Measurements from ENCODE around the gene DLGAP1.
A peak's percentile ranks its signal among the peaks of the same experiment; 100 is the strongest.

DLGAP1 gene

DNA sequence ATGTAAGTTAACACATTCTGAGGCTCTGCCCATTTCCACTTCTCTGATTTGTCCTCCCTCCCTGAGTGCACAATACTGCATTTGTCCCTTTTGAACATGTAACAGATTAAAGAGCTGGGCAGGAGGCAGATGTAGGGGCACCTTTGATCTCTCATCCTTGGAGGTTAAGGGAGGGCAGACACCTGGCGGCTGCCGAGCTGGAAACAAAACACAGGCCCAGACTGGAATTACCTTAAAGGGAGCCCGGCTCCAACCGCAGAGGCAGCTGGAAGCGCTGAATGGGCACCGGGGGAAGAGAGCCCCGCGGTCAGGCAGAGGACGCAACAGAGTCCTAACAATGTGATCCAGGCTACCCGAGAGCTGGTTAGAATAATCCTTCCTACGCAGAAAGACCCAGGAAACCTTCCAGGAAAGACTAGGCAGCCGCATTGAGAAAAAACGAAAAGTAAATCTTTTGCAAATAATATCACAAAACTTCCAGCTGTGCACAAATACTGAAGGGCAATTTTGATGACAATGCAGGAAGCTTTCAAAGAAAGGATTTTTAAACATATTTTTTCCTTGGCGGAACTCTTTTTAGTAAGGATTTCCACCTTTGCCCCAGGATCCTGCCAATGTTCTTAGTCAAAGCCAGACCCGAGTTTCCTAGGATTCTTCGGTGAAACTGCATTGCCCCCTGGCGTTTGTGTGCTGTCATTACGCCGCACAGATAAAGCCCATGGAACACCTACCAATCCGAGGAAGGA lies 789.2 kb downstream of the DLGAP1 start:
- H3K18ac ChIP-seq (ENCODE audit: low read length), result no peak overlapping the region
- no peaks in the 10 kb centered on the region for H3K36me3 ChIP-seq (replicated peaks in 1 of 2; ENCODE audit: control insufficient read depth in 2 of 2, insufficient read depth in 2 of 2, low read length in 2 of 2)
- peaks cover 0 to 20% of the 10 kb centered on the region in 2 donors for H3K4me1 ChIP-seq (ENCODE audit: control insufficient read depth in 2 of 2, insufficient read depth in 1 of 2, low read depth in 1 of 2, low read length in 2 of 2)
- WGBS, 2 donors (ENCODE audit: extremely low coverage in 2 of 2, insufficient read length in 2 of 2, insufficient replicate concordance in 1 of 2), result no CpG with 5 or more reads among the region's 20 CpGs
- H3K9me3 ChIP-seq (replicated peaks in 1 of 2; ENCODE audit: control insufficient read depth in 2 of 2, insufficient read depth in 1 of 2, low read depth in 1 of 2, low read length in 2 of 2), result peaks cover 0 to 1% of the 10 kb centered on the region in 2 donors
- H2BK12ac ChIP-seq (ENCODE audit: low read length), result no peak overlapping the region
- peak overlapping the region; percentile 72 for H2AFZ ChIP-seq (ENCODE audit: low read length)
- H3K4me3 ChIP-seq (ENCODE audit: low read length in 2 of 2), result peak overlapping the region in 1 of 2 donors; percentile 19
- H4K91ac ChIP-seq (ENCODE audit: low read depth, low read length, poor library complexity), result no peak overlapping the region
- no peaks in the 10 kb centered on the region for H3K27me3 ChIP-seq (ENCODE audit: control insufficient read depth in 3 of 3, insufficient read depth in 3 of 3, low read depth in 1 of 3, low read length in 3 of 3)
- H3K79me1 ChIP-seq (ENCODE audit: low read depth, low read length), result no peaks in the 10 kb centered on the region
- H3K4ac ChIP-seq (ENCODE audit: low read length), result no peak overlapping the region
- DNase-seq (ENCODE audit: low spot score), result peak; percentile 89
- no peak overlapping the region for H4K8ac ChIP-seq (ENCODE audit: low read depth, low read length)
- H2AK5ac ChIP-seq (ENCODE audit: low read depth, low read length), result no peak overlapping the region
- no peak overlapping the region for H3K9ac ChIP-seq (ENCODE audit: low read depth, low read length, poor library complexity)
- H2BK15ac ChIP-seq (ENCODE audit: low read length), result no peak overlapping the region
- no peak overlapping the region for H2BK5ac ChIP-seq (ENCODE audit: low read length)
- H3K14ac ChIP-seq (ENCODE audit: low read length), result no peak overlapping the region
- peak overlapping the region; percentile 37 for H3K4me2 ChIP-seq (ENCODE audit: insufficient read depth, low read length, poor library complexity, severe bottlenecking)
- no peak overlapping the region for H3K23ac ChIP-seq (ENCODE audit: low read depth, low read length, poor library complexity)
- H2BK120ac ChIP-seq (ENCODE audit: low read depth, low read length), result no peak overlapping the region
- H3K27ac ChIP-seq (replicated peaks; ENCODE audit: low read length), result peak overlapping the region; percentile 80

- no CpG with 5 or more reads among the region's 3 CpGs for WGBS, 2 donors (ENCODE audit: extremely low coverage in 2 of 2, insufficient read length in 2 of 2, insufficient replicate concordance in 1 of 2)
- peak overlapping the region; percentile 59 for H2AFZ ChIP-seq (ENCODE audit: low read length)
- H3K23ac ChIP-seq (ENCODE audit: low read depth, low read length, poor library complexity), result no peak overlapping the region
- H3K79me1 ChIP-seq (ENCODE audit: low read depth, low read length), result no peaks in the 10 kb centered on the region
- no peaks in the 10 kb centered on the region for H3K36me3 ChIP-seq (replicated peaks in 1 of 2; ENCODE audit: control insufficient read depth in 2 of 2, insufficient read depth in 2 of 2, low read length in 2 of 2)
- H3K18ac ChIP-seq (ENCODE audit: low read length), result no peak overlapping the region
- H3K27me3 ChIP-seq (ENCODE audit: control insufficient read depth in 3 of 3, insufficient read depth in 3 of 3, low read depth in 1 of 3, low read length in 3 of 3), result no peaks in the 10 kb centered on the region
- peaks cover 0 to 1% of the 10 kb centered on the region in 2 donors for H3K9me3 ChIP-seq (replicated peaks in 1 of 2; ENCODE audit: control insufficient read depth in 2 of 2, insufficient read depth in 1 of 2, low read depth in 1 of 2, low read length in 2 of 2)
- no peak for DNase-seq (ENCODE audit: low spot score)
- H2BK12ac ChIP-seq (ENCODE audit: low read length), result no peak overlapping the region
- no peak overlapping the region for H2AK5ac ChIP-seq (ENCODE audit: low read depth, low read length)
- no peak overlapping the region for H2BK5ac ChIP-seq (ENCODE audit: low read length)
- H4K8ac ChIP-seq (ENCODE audit: low read depth, low read length), result no peak overlapping the region
- H3K4me3 ChIP-seq (ENCODE audit: low read length in 2 of 2), result no peak overlapping the region
- peak overlapping the region; percentile 66 for H3K27ac ChIP-seq (replicated peaks; ENCODE audit: low read length)
- H2BK15ac ChIP-seq (ENCODE audit: low read length), result no peak overlapping the region
- H4K91ac ChIP-seq (ENCODE audit: low read depth, low read length, poor library complexity), result no peak overlapping the region
- no peak overlapping the region for H2BK120ac ChIP-seq (ENCODE audit: low read depth, low read length)
- H3K9ac ChIP-seq (ENCODE audit: low read depth, low read length, poor library complexity), result no peak overlapping the region
- peaks cover 0 to 20% of the 10 kb centered on the region in 2 donors for H3K4me1 ChIP-seq (ENCODE audit: control insufficient read depth in 2 of 2, insufficient read depth in 1 of 2, low read depth in 1 of 2, low read length in 2 of 2)
- H3K4me2 ChIP-seq (ENCODE audit: insufficient read depth, low read length, poor library complexity, severe bottlenecking), result no peak overlapping the region
- no peak overlapping the region for H3K14ac ChIP-seq (ENCODE audit: low read length)
- H3K4ac ChIP-seq (ENCODE audit: low read length), result no peak overlapping the region
Measured at GRCh38 chr18:3665204-3665603, 789.9 kb downstream of the DLGAP1 start.

DNA sequence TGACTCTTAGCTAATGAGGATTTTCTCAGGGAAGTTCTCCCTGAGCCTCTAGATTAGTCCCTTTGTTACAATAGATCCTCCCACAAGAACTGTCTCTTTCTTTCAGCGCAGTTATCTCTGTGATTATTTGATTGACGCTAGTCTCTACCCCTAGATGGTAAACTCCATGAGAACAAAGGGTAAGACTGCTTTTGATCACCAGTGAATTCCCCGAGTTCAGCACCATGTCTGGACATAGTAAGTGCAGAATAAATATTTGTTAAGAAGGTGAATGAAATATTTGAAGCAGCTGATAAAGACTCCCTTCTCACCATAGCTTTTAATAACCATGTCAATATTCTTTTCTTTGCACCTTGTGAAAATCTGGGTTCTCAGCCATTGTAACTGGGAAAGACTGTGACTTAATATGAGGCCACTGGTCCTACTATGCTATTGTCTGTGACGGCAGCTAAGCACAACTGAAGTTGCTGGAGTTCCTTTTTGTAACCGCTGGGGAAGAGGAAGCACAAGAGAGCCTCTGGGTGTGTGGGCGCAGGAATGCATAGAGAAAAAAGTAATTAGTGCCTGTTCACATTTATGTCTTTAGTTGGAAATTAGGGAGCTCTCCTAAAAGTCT lies 790.4 kb downstream of the DLGAP1 start:
- Histone ChIP-seq H3K23ac (ENCODE audit: low read depth, low read length, poor library complexity) (no peak overlapping the region), H3K9ac (ENCODE audit: low read depth, low read length, poor library complexity) (no peak overlapping the region), H3K14ac (ENCODE audit: low read length) (no peak overlapping the region), H3K79me1 (ENCODE audit: low read depth, low read length) (no peaks in the 10 kb centered on the region), H3K9me3 (replicated peaks in 1 of 2; ENCODE audit: control insufficient read depth in 2 of 2, insufficient read depth in 1 of 2, low read depth in 1 of 2, low read length in 2 of 2) (peaks cover 0 to 1% of the 10 kb centered on the region in 2 donors), H3K36me3 (replicated peaks in 1 of 2; ENCODE audit: control insufficient read depth in 2 of 2, insufficient read depth in 2 of 2, low read length in 2 of 2) (no peaks in the 10 kb centered on the region), H3K4ac (ENCODE audit: low read length) (no peak overlapping the region), H4K8ac (ENCODE audit: low read depth, low read length) (no peak overlapping the region), H2BK5ac (ENCODE audit: low read length) (no peak overlapping the region), H3K27me3 (ENCODE audit: control insufficient read depth in 3 of 3, insufficient read depth in 3 of 3, low read depth in 1 of 3, low read length in 3 of 3) (no peaks in the 10 kb centered on the region), H2AK5ac (ENCODE audit: low read depth, low read length) (no peak overlapping the region), H3K18ac (ENCODE audit: low read length) (no peak overlapping the region), H3K4me1 (ENCODE audit: control insufficient read depth in 2 of 2, insufficient read depth in 1 of 2, low read depth in 1 of 2, low read length in 2 of 2) (peaks cover 0 to 20% of the 10 kb centered on the region in 2 donors), H2BK12ac (ENCODE audit: low read length) (no peak overlapping the region), H3K4me2 (ENCODE audit: insufficient read depth, low read length, poor library complexity, severe bottlenecking) (no peak overlapping the region), H3K27ac (replicated peaks; ENCODE audit: low read length) (peak overlapping the region; percentile 66), H3K4me3 (ENCODE audit: low read length in 2 of 2) (no peak overlapping the region), H4K91ac (ENCODE audit: low read depth, low read length, poor library complexity) (no peak overlapping the region), H2AFZ (ENCODE audit: low read length) (peak overlapping the region; percentile 59), H2BK15ac (ENCODE audit: low read length) (no peak overlapping the region), H2BK120ac (ENCODE audit: low read depth, low read length) (no peak overlapping the region)
- no CpG with 5 or more reads among the region's 6 CpGs for WGBS, 2 donors (ENCODE audit: extremely low coverage in 2 of 2, insufficient read length in 2 of 2, insufficient replicate concordance in 1 of 2)
- peak; percentile 64 for DNase-seq (ENCODE audit: low spot score)

DNA sequence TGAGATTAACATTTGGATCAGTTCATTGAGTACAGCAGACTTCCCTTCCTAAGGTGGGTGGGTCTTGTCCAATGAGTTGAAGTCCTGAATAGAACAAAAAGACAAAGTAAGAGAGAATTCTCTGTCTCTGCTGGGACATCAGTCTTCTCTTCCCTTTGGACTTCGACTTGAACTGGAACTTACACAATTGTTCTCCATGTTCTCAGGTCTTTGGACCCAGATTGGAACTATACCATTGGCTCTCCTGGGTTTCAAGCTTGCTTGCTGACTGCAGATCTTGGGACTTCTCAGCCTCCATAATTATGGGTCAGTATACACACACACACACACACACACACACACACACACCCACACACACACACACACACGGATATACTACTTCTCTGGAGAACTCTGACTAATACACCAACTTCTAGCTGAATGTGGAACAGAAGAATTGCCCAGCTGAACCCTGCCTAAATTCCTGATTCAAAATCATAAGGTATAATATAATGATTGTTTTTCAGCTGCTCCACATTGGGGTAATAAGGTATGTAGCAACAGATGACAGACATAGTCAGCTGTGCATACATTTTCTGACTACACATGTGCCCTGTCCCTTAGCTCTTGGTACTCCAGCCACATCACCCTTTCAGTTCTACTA lies 791.1 kb downstream of the DLGAP1 start:
- H2BK120ac ChIP-seq (ENCODE audit: low read depth, low read length), result no peak overlapping the region
- no peak overlapping the region for H3K9ac ChIP-seq (ENCODE audit: low read depth, low read length, poor library complexity)
- no peak overlapping the region for H2BK5ac ChIP-seq (ENCODE audit: low read length)
- no peaks in the 10 kb centered on the region for H3K36me3 ChIP-seq (replicated peaks in 1 of 2; ENCODE audit: control insufficient read depth in 2 of 2, insufficient read depth in 2 of 2, low read length in 2 of 2)
- H3K14ac ChIP-seq (ENCODE audit: low read length), result no peak overlapping the region
- no peak overlapping the region for H3K23ac ChIP-seq (ENCODE audit: low read depth, low read length, poor library complexity)
- H2AFZ ChIP-seq (ENCODE audit: low read length), result peak overlapping the region; percentile 59
- H3K4ac ChIP-seq (ENCODE audit: low read length), result no peak overlapping the region
- peaks cover 0 to 1% of the 10 kb centered on the region in 2 donors for H3K9me3 ChIP-seq (replicated peaks in 1 of 2; ENCODE audit: control insufficient read depth in 2 of 2, insufficient read depth in 1 of 2, low read depth in 1 of 2, low read length in 2 of 2)
- no peak overlapping the region for H2BK15ac ChIP-seq (ENCODE audit: low read length)
- H3K4me2 ChIP-seq (ENCODE audit: insufficient read depth, low read length, poor library complexity, severe bottlenecking), result no peak overlapping the region
- no peak overlapping the region for H2BK12ac ChIP-seq (ENCODE audit: low read length)
- no peak overlapping the region for H3K4me3 ChIP-seq (ENCODE audit: low read length in 2 of 2)
- peaks cover 0 to 20% of the 10 kb centered on the region in 2 donors for H3K4me1 ChIP-seq (ENCODE audit: control insufficient read depth in 2 of 2, insufficient read depth in 1 of 2, low read depth in 1 of 2, low read length in 2 of 2)
- H2AK5ac ChIP-seq (ENCODE audit: low read depth, low read length), result no peak overlapping the region
- WGBS, 2 donors (ENCODE audit: extremely low coverage in 2 of 2, insufficient read length in 2 of 2, insufficient replicate concordance in 1 of 2), result no CpG with 5 or more reads among the region's 2 CpGs
- H4K8ac ChIP-seq (ENCODE audit: low read depth, low read length), result no peak overlapping the region
- no peak overlapping the region for H4K91ac ChIP-seq (ENCODE audit: low read depth, low read length, poor library complexity)
- H3K79me1 ChIP-seq (ENCODE audit: low read depth, low read length), result no peaks in the 10 kb centered on the region
- peak overlapping the region; percentile 56 for H3K27ac ChIP-seq (replicated peaks; ENCODE audit: low read length)
- H3K27me3 ChIP-seq (ENCODE audit: control insufficient read depth in 3 of 3, insufficient read depth in 3 of 3, low read depth in 1 of 3, low read length in 3 of 3), result no peaks in the 10 kb centered on the region
- no peak for DNase-seq (ENCODE audit: low spot score)
- H3K18ac ChIP-seq (ENCODE audit: low read length), result no peak overlapping the region

Data from neuronal stem cell (in vitro differentiated cells).